Endodermal cell (in vitro differentiated cells): Measurements from ENCODE around the gene ADCY2. TPM values are rescaled to one million over a fixed set of nuclear protein-coding genes. Genes with fewer than 3 reads are reported as not detected.

ENCODE experiments used
- DNase-seq: peaks from one replicate; pipeline ENCODE4 v3.0.0-alpha.2; 2017
- H3K27ac ChIP-seq: 2 replicates; pipeline ENCODE4 v1.5.1; 2013; ENCODE audit warnings: mild to moderate bottlenecking, low read depth, low read length, moderate library complexity
- H3K27me3 ChIP-seq: 2 replicates; pipeline ENCODE4 v1.6.1; 2013; ENCODE audit warnings: mild to moderate bottlenecking, low read length, moderate library complexity; ENCODE audit not compliant: insufficient read depth, control insufficient read depth, poor library complexity, severe bottlenecking
- H3K36me3 ChIP-seq: 2 replicates; pipeline ENCODE4 v1.7.0; 2013; ENCODE audit warnings: mild to moderate bottlenecking, low read length, moderate library complexity; ENCODE audit not compliant: control insufficient read depth, insufficient read depth
- H3K4me1 ChIP-seq: one replicate; pipeline ENCODE4 v1.7.0; 2013; ENCODE audit warnings: low read length; ENCODE audit not compliant: control insufficient read depth, insufficient read depth
- H3K4me3 ChIP-seq: 2 replicates; pipeline ENCODE4 v1.5.1; 2013; ENCODE audit warnings: mild to moderate bottlenecking, low read length, moderate library complexity
- H3K9ac ChIP-seq: 2 replicates; pipeline ENCODE4 v1.6.1; 2013; ENCODE audit warnings: mild to moderate bottlenecking, low read length, moderate library complexity; ENCODE audit not compliant: poor library complexity, severe bottlenecking; ENCODE audit errors: extremely low read depth
- H3K9me3 ChIP-seq: 2 replicates; pipeline ENCODE4 v1.6.1; 2013; ENCODE audit warnings: mild to moderate bottlenecking, low read length, moderate library complexity; ENCODE audit not compliant: control insufficient read depth
- H3K27ac Mint-ChIP-seq: 2 replicates; pipeline ENCODE4 v1.8.0; 2020; ENCODE audit warnings: mixed read lengths
- H3K27me3 Mint-ChIP-seq: 2 replicates; pipeline ENCODE4 v1.8.0; 2021; ENCODE audit warnings: mild to moderate bottlenecking, mixed read lengths; ENCODE audit not compliant: insufficient read depth
- H3K36me3 Mint-ChIP-seq: 2 replicates; pipeline ENCODE4 v1.8.0; 2020; ENCODE audit warnings: low read depth, mixed read lengths
- H3K4me1 Mint-ChIP-seq: 2 replicates; pipeline ENCODE4 v1.8.0; 2020; ENCODE audit warnings: mixed read lengths
- H3K4me3 Mint-ChIP-seq: 2 replicates; pipeline ENCODE4 v1.8.0; 2020; ENCODE audit warnings: mild to moderate bottlenecking, moderate library complexity, mixed read lengths
- H3K9me3 Mint-ChIP-seq: 2 replicates; pipeline ENCODE4 v1.8.0; 2020; ENCODE audit warnings: mild to moderate bottlenecking, mixed read lengths
- CTCF ChIP-seq: fragments of 200-600 bp; sonication (generic); conservative IDR thresholded peaks from 2 replicates; pipeline ENCODE4 v1.5.0; 2021; ENCODE audit warnings: antibody characterized with exemption, mild to moderate bottlenecking
- WGBS, 2 experiments: methylation state at CpG; one replicate each; pipeline versions ENCODE4 v1.1.5 to v1.1.7; 2013; ENCODE audit warnings: missing lambda C conversion rate in 2 of 2, mixed read lengths in 1 of 2; ENCODE audit not compliant: insufficient coverage in 1 of 2, insufficient read length in 1 of 2; 5-methylcytosine and 5-hydroxymethylcytosine counted together
- total RNA-seq, 2 donors: library from RNA; stranded (reverse); fragmentation: NEBNext Ultra II Directional in 1 of 2; extraction: Animal tissue kit (Norgen Biotek cat#: 25700) in 1 of 2; gene quantifications; 2 replicates in 1 of 2; 3 replicates in 1 of 2; pipeline ENCODE4 v1.2.1, GENCODE V29; 2021

Gene ADCY2
- total RNA-seq, 2 donors from 2014 or later: 61.5 to 63.2 TPM

- no peak for TF ChIP-seq CTCF
- Histone ChIP-seq H3K9me3 (no peaks in the 10 kb centered on the region), H3K4me1 (no peaks in the 10 kb centered on the region), H3K4me3 (no peak overlapping the region), H3K27ac (no peak overlapping the region), H3K9ac (no peak overlapping the region), H3K27me3 (no peaks in the 10 kb centered on the region), H3K36me3 (peaks cover 61% of the 10 kb centered on the region)
- Mint-ChIP-seq H3K4me1 (peaks cover 26% of the 10 kb centered on the region), H3K4me3 (no peak overlapping the region), H3K27me3 (no peaks in the 10 kb centered on the region), H3K36me3 (peaks cover 36% of the 10 kb centered on the region), H3K9me3 (no peaks in the 10 kb centered on the region), H3K27ac (no peak overlapping the region)
- whole genome bisulfite sequencing, 2 experiments: 72 to 81% methylated on average over 4 of the region's 4 CpGs
- DNase-seq: no peak
Observed at GRCh38 chr5:7419367-7419766, 23.4 kb downstream of the ADCY2 start.

- no peak overlapping the region for H3K27ac ChIP-seq
- peaks cover 57% of the 10 kb centered on the region for H3K36me3 ChIP-seq
- no peak overlapping the region for H3K9ac ChIP-seq
- H3K36me3 Mint-ChIP-seq: peaks cover 32% of the 10 kb centered on the region
- H3K4me3 Mint-ChIP-seq: peak overlapping the region; percentile 16
- H3K9me3 Mint-ChIP-seq: no peaks in the 10 kb centered on the region
- peak; percentile 92 for DNase-seq
- TF ChIP-seq CTCF: no peak
- 33 to 54% methylated on average over 6 to 12 of the region's 12 CpGs for WGBS, 2 experiments
- no peak overlapping the region for H3K4me3 ChIP-seq
- H3K9me3 ChIP-seq: no peaks in the 10 kb centered on the region
- H3K27ac Mint-ChIP-seq: no peak overlapping the region
- peaks cover 26% of the 10 kb centered on the region for H3K4me1 Mint-ChIP-seq
- no peaks in the 10 kb centered on the region for H3K27me3 ChIP-seq
- H3K27me3 Mint-ChIP-seq: no peaks in the 10 kb centered on the region
- no peaks in the 10 kb centered on the region for H3K4me1 ChIP-seq
Observed at GRCh38 chr5:7419846-7420245, 23.9 kb downstream of the ADCY2 start.

GRCh38 chr5:7420510-7421280 is 24.8 kb downstream of the ADCY2 start:
- Histone ChIP-seq H3K4me1 (no peaks in the 10 kb centered on the region), H3K27me3 (no peaks in the 10 kb centered on the region), H3K4me3 (no peak overlapping the region), H3K9ac (no peak overlapping the region), H3K9me3 (no peaks in the 10 kb centered on the region), H3K27ac (no peak overlapping the region), H3K36me3 (peaks cover 54% of the 10 kb centered on the region)
- H3K27me3 Mint-ChIP-seq: no peaks in the 10 kb centered on the region
- TF ChIP-seq CTCF: no peak
- peak overlapping the region; percentile 11 for H3K27ac Mint-ChIP-seq
- H3K4me3 Mint-ChIP-seq: peak overlapping the region; percentile 16
- H3K36me3 Mint-ChIP-seq: peaks cover 27% of the 10 kb centered on the region
- WGBS, 2 experiments: 21 to 47% methylated on average over 3 to 10 of the region's 10 CpGs
- H3K4me1 Mint-ChIP-seq: peaks cover 34% of the 10 kb centered on the region
- DNase-seq: peak; percentile 90
- H3K9me3 Mint-ChIP-seq: no peaks in the 10 kb centered on the region
